RWPE2 (cell line): Measurements from ENCODE around the gene TMEM243.

Source experiments
- ATAC-seq: fragments of 200-7000 bp; cut with Tn5 transposase; 3 replicates; pipeline ENCODE4 v1.9.1; 2021; ENCODE audit warnings: low read depth
- DNase-seq: peaks from one replicate; pipeline ENCODE4 v3.0.0-alpha.2; 2020; ENCODE audit warnings: low spot score
- H3K27ac ChIP-seq: fragments of 450-650 bp; 2 replicates; pipeline ENCODE4 v1.5.1; 2017; ENCODE audit warnings: mild to moderate bottlenecking; ENCODE audit not compliant: poor library complexity, severe bottlenecking
- H3K27me3 ChIP-seq: fragments of 250-450 bp; sonication (Bioruptor Pico); 2 replicates; pipeline ENCODE4 v1.5.1; 2021; ENCODE audit warnings: mild to moderate bottlenecking, moderate library complexity; ENCODE audit not compliant: insufficient read depth, poor library complexity, severe bottlenecking
- H3K36me3 ChIP-seq: fragments of 250-450 bp; sonication (Bioruptor Pico); 2 replicates; pipeline ENCODE4 v1.5.1; 2020; ENCODE audit warnings: low read depth, mild to moderate bottlenecking, moderate library complexity
- H3K4me1 ChIP-seq: fragments of 250-450 bp; sonication (Bioruptor Pico); 2 replicates; pipeline ENCODE4 v1.5.1; 2021; ENCODE audit warnings: mild to moderate bottlenecking, moderate library complexity; ENCODE audit not compliant: insufficient read depth, poor library complexity, severe bottlenecking
- H3K4me3 ChIP-seq: fragments of 250-450 bp; sonication (Bioruptor Pico); 2 replicates; pipeline ENCODE4 v1.5.1; 2021; ENCODE audit warnings: mild to moderate bottlenecking, moderate library complexity; ENCODE audit not compliant: severe bottlenecking
- H3K9me3 ChIP-seq: fragments of 250-450 bp; sonication (Bioruptor Pico); 2 replicates; pipeline ENCODE4 v1.5.1; 2021; ENCODE audit warnings: mild to moderate bottlenecking, moderate library complexity; ENCODE audit not compliant: severe bottlenecking
- TF ChIP-seq, protein P1 (sequence below): fragments of 450-650 bp; IDR thresholded peaks from one replicate; pipeline ENCODE4 v1.5.1; 2017; ENCODE audit warnings: mild to moderate bottlenecking, moderate library complexity; ENCODE audit not compliant: poor library complexity, severe bottlenecking

TMEM243 gene

DNA sequence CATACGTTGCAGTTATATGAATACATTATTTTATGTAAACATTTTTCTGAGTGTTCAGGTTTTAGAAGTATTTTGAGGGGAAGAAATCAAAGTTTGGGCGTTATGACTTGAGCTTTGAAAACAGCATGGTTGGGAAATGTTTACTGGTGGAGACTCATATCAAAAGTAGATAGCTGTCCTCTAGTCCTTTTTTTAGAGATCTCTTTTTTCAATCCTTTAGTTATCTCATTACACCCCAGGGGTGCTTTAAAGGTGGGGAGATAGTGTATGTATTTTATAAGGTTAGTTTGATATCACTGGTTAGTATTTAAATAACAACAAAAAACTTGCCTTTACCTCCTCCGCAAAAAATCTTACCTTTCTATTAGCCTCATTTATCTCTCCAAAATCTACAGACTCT is 65.0 kb downstream of the TMEM243 start:
- peak overlapping the region; percentile 95 for H3K27ac ChIP-seq
- H3K9me3 ChIP-seq: no peaks in the 10 kb centered on the region
- H3K4me1 ChIP-seq: peaks cover 32% of the 10 kb centered on the region
- ATAC-seq (no peak), DNase-seq (no peak)
- H3K36me3 ChIP-seq: peaks cover 59% of the 10 kb centered on the region
- H3K4me3 ChIP-seq: peak overlapping the region; percentile 57
- no peaks in the 10 kb centered on the region for H3K27me3 ChIP-seq
- TF ChIP-seq, protein P1, sequence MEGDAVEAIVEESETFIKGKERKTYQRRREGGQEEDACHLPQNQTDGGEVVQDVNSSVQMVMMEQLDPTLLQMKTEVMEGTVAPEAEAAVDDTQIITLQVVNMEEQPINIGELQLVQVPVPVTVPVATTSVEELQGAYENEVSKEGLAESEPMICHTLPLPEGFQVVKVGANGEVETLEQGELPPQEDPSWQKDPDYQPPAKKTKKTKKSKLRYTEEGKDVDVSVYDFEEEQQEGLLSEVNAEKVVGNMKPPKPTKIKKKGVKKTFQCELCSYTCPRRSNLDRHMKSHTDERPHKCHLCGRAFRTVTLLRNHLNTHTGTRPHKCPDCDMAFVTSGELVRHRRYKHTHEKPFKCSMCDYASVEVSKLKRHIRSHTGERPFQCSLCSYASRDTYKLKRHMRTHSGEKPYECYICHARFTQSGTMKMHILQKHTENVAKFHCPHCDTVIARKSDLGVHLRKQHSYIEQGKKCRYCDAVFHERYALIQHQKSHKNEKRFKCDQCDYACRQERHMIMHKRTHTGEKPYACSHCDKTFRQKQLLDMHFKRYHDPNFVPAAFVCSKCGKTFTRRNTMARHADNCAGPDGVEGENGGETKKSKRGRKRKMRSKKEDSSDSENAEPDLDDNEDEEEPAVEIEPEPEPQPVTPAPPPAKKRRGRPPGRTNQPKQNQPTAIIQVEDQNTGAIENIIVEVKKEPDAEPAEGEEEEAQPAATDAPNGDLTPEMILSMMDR: no peak

DNA sequence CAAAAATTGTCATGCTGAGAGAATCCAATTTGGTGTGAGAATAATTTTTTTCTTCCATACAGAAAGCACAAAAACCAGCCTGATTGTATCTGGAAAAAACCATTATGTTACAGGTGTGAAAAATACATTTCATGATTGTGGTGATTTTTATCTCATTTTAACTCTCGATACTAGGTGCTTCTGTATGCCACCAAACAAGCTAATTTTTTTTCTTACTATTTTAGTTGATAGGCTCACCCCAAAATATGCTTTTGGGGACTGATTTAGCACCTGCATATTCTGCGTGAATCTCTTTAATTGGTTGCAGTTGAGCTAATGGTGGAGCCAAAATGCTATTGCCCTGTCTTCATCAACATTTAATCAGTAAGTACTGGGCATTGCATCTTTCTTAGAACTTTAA is 65.4 kb downstream of the TMEM243 start:
- H3K4me1 ChIP-seq: peaks cover 32% of the 10 kb centered on the region
- H3K27ac ChIP-seq: peak overlapping the region; percentile 95
- no peaks in the 10 kb centered on the region for H3K9me3 ChIP-seq

GRCh38 chr7:87152897-87153641 is 66.5 kb downstream of the TMEM243 start:
- peak overlapping the region; percentile 95 for H3K27ac ChIP-seq
- no peaks in the 10 kb centered on the region for H3K9me3 ChIP-seq
- TF ChIP-seq, protein P1: no peak
- H3K4me1 ChIP-seq: peaks cover 32% of the 10 kb centered on the region
- ATAC-seq (peak; percentile 4; the same call in 1 of the 3 replicates), DNase-seq (no peak)
- H3K36me3 ChIP-seq: peaks cover 44% of the 10 kb centered on the region
- H3K27me3 ChIP-seq: no peaks in the 10 kb centered on the region
- peak overlapping the region; percentile 57 for H3K4me3 ChIP-seq

More for the DNA sequence above, 65.4 kb downstream of the TMEM243 start:
- Histone ChIP-seq H3K27me3 (no peaks in the 10 kb centered on the region), H3K4me3 (peak overlapping the region; percentile 57), H3K36me3 (peaks cover 55% of the 10 kb centered on the region)
- TF ChIP-seq, protein P1: no peak
- ATAC-seq: no peak
- no peak for DNase-seq

- Histone ChIP-seq H3K36me3 (peaks cover 36% of the 10 kb centered on the region), H3K27me3 (no peaks in the 10 kb centered on the region), H3K4me3 (peak within 1 kb of the TSS; percentile 57), H3K27ac (peak within 1 kb of the TSS; percentile 95), H3K4me1 (peaks cover 32% of the 10 kb centered on the region), H3K9me3 (no peaks in the 10 kb centered on the region)
- DNase-seq (peak; percentile 90), ATAC-seq (peak; percentile 81)
- TF ChIP-seq, protein P1: no peak
These were observed 67.2 kb downstream of the TMEM243 start, which contains the start of gene DMTF1 for GRCh38 chr7:87152112-87152896. Gene DMTF1, plus strand, starts transcription at chr7:87152453. Its CDS starts 12,489 bp downstream, at chr7:87164942.
